ENCODE data around the gene EBF4. TPM values are rescaled to one million over a fixed set of nuclear protein-coding genes. Genes with fewer than 3 reads are reported as not detected.
A peak's percentile ranks its signal among the peaks of the same experiment; 100 is the strongest.

Gene EBF4
- total and polyA plus RNA-seq, 7 donors, result 0.42 to 1.9 (median 1.2) TPM

DNA sequence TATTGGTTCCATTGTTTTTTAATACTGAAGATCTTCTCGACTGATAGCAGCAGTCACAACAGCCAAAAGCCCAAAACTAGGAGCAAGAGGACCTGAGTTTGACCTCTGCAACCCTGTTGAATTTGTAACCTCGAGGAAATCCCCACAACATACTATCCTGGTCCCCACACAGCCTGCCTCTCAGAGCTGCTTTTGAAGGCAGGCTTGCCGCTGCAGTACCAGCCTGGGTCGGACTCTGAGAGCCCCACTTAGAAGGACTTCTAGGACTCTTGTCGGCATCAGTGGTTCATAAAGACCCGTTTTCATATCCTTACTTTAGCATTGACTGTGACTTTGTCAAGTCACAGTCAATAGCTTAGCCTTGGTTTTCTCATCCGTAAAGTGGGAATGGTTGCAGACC, 49.3 kb downstream of the EBF4 start:
- Histone ChIP-seq H3K4me3 (no peak overlapping the region), H3K4me1 (no peaks in the 10 kb centered on the region), H3K9me3 (no peaks in the 10 kb centered on the region), H3K27ac (no peak overlapping the region), H3K36me3 (ENCODE audit: insufficient read depth in 1 of 2, low read depth in 1 of 2) (no peaks in the 10 kb centered on the region), H3K27me3 (ENCODE audit: insufficient read depth in 3 of 3, low read length in 2 of 3) (peaks cover 0 to 37% (median 2%) of the 10 kb centered on the region in 3 donors)
- 78 to 83% (median 81%) methylated on average over 7 of the region's 7 CpGs for WGBS, 3 donors
- no peak for DNase-seq
- intact Hi-C loops (cut with DNase I), result loop anchor here in 1 of 2 donors (5.0 kb wide), 1 partner anchor 50 kb away; the partner anchor contains the start of gene EBF4
- no peak for ATAC-seq
- TF ChIP-seq, protein P1, sequence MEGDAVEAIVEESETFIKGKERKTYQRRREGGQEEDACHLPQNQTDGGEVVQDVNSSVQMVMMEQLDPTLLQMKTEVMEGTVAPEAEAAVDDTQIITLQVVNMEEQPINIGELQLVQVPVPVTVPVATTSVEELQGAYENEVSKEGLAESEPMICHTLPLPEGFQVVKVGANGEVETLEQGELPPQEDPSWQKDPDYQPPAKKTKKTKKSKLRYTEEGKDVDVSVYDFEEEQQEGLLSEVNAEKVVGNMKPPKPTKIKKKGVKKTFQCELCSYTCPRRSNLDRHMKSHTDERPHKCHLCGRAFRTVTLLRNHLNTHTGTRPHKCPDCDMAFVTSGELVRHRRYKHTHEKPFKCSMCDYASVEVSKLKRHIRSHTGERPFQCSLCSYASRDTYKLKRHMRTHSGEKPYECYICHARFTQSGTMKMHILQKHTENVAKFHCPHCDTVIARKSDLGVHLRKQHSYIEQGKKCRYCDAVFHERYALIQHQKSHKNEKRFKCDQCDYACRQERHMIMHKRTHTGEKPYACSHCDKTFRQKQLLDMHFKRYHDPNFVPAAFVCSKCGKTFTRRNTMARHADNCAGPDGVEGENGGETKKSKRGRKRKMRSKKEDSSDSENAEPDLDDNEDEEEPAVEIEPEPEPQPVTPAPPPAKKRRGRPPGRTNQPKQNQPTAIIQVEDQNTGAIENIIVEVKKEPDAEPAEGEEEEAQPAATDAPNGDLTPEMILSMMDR (IDR thresholded peaks at IDR 0.05), result no peak

DNA sequence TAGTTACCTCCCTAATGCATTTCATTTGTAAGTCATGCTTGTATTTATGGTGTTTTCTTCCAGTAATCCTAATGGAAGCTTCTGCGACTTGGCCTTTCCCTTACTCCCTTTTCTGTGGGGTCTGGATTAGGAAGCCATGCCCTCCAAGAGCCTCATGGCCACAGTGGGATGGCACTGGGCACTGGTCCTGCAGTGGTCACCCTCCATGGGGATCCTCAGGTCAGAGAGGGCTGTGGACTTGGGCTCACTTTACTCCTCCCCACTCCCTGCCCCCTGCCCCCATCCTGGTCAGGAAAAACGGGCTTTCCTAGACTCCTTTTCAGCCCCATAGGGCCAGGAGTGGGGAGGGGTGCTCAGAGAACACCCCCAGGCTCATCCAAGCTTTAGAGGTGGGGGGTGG, 49.9 kb downstream of the EBF4 start:
- peaks cover 0 to 37% (median 2%) of the 10 kb centered on the region in 3 donors for H3K27me3 ChIP-seq (ENCODE audit: insufficient read depth in 3 of 3, low read length in 2 of 3)
- TF ChIP-seq, protein P1 (IDR thresholded peaks at IDR 0.05), result no peak
- ATAC-seq, result no peak
- 59 to 68% (median 61%) methylated on average over 2 of the region's 2 CpGs for WGBS, 3 donors
- H3K36me3 ChIP-seq (ENCODE audit: insufficient read depth in 1 of 2, low read depth in 1 of 2), result no peaks in the 10 kb centered on the region
- intact Hi-C loops (cut with DNase I), result loop anchor here in 1 of 2 donors (5.0 kb wide), 1 partner anchor 50 kb away; the partner anchor contains the start of gene EBF4
- H3K9me3 ChIP-seq, result no peaks in the 10 kb centered on the region
- H3K27ac ChIP-seq, result no peak overlapping the region
- H3K4me3 ChIP-seq, result no peak overlapping the region
- H3K4me1 ChIP-seq, result no peaks in the 10 kb centered on the region
- DNase-seq, result no peak

DNA sequence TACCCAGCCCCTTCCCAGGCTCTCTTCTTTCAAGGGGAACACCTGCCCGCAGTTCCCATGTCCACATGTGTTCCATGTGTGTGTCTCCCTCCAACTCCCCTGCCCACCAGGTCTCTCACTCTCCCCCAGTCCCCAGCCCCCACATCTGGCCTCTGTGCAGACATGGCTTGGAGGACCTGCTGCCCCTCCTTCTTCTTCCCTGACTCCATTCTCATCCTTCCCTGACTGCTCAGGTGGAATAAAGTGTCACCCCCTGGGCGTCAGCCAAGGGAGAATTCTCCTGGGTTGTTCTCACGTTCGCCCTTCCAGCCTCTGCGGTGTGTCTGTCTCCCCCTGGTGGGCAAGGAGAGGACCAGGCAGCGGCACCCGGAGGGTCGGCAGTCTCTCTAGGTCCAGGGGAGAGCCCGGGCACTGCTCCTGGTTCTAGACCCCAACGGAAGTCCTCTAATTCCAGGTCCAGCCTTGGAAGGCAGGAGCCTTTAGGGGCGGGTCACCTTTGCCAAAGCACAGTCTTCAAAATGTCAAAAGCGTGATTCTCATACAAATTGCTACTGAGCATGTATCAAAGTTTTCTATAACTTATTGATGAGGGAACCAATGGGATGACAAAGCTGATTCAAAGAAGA, 50.5 kb downstream of the EBF4 start:
- WGBS, 3 donors, result 9 to 10% (median 9%) methylated on average over 12 of the region's 12 CpGs
- H3K27ac ChIP-seq, result no peak overlapping the region

DNA sequence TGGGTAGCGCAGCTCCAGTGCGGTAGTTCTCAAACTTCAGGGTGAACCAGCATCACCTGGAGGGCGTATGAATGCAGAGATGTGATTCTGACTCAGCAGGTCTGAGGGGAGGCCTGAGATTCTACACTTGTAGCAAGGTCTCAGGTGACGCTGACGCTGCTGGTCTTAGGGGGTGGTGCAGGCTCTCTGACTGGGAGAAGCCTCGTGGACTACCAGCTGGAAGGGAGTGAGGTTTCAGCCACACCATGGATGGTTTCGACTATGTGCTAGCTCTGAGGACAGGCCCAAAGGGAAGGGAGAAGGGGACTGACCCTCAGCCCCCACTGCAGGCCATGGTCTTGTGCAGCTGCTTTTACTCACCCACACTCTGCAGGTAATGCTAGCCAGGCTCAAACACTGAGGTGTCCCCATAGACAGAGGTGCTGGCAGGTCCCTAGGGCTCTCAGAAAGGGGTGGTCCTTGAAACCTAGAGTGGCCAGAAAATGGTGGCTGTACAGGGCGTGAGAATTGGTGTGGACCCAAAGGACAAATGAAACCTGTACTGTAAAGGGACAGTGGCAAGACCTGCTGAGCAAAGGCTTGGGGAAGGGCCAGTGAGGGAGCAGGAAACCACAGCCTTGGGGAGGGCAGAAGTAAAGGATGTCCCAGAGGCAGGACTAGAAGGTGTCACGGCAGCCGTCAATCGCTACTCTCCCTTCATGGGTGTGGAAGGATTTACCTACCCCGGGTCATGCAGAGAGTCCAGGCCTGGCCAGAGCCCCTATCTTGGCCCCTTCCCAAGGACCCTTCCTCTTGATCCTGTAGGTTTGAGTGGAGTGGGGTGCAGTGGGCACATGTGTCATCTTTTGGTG, 52.7 kb downstream of the EBF4 start:
- Histone ChIP-seq H3K36me3 (ENCODE audit: insufficient read depth in 1 of 2, low read depth in 1 of 2) (no peaks in the 10 kb centered on the region), H3K9me3 (no peaks in the 10 kb centered on the region), H3K27me3 (ENCODE audit: insufficient read depth in 3 of 3, low read length in 2 of 3) (peaks cover 0 to 62% (median 13%) of the 10 kb centered on the region in 3 donors), H3K27ac (no peak overlapping the region), H3K4me3 (no peak overlapping the region), H3K4me1 (no peaks in the 10 kb centered on the region)
- ATAC-seq (no peak), DNase-seq (no peak)
- TF ChIP-seq, protein P1 (IDR thresholded peaks at IDR 0.05), result no peak
- intact Hi-C loops (cut with DNase I), result no loop called here
- WGBS, 3 donors, result 70 to 80% (median 77%) methylated on average over 12 of the region's 12 CpGs

More for the DNA sequence above, 50.5 kb downstream of the EBF4 start:
- Histone ChIP-seq H3K4me3 (no peak overlapping the region), H3K9me3 (no peaks in the 10 kb centered on the region), H3K4me1 (no peaks in the 10 kb centered on the region), H3K36me3 (ENCODE audit: insufficient read depth in 1 of 2, low read depth in 1 of 2) (no peaks in the 10 kb centered on the region), H3K27me3 (ENCODE audit: insufficient read depth in 3 of 3, low read length in 2 of 3) (peaks cover 0 to 42% (median 2%) of the 10 kb centered on the region in 3 donors)
- ATAC-seq (peak in 2 of 4 donors; percentile 46 to 53), DNase-seq (no peak)
- TF ChIP-seq, protein P1 (IDR thresholded peaks at IDR 0.05), result peak; percentile 51
- intact Hi-C loops (cut with DNase I), result loop anchor here in 1 of 2 donors (5.0 kb wide), 1 partner anchor 51 kb away; the partner anchor contains the start of gene EBF4
